ENCODE measurements around the gene EDRF1.

DNA sequence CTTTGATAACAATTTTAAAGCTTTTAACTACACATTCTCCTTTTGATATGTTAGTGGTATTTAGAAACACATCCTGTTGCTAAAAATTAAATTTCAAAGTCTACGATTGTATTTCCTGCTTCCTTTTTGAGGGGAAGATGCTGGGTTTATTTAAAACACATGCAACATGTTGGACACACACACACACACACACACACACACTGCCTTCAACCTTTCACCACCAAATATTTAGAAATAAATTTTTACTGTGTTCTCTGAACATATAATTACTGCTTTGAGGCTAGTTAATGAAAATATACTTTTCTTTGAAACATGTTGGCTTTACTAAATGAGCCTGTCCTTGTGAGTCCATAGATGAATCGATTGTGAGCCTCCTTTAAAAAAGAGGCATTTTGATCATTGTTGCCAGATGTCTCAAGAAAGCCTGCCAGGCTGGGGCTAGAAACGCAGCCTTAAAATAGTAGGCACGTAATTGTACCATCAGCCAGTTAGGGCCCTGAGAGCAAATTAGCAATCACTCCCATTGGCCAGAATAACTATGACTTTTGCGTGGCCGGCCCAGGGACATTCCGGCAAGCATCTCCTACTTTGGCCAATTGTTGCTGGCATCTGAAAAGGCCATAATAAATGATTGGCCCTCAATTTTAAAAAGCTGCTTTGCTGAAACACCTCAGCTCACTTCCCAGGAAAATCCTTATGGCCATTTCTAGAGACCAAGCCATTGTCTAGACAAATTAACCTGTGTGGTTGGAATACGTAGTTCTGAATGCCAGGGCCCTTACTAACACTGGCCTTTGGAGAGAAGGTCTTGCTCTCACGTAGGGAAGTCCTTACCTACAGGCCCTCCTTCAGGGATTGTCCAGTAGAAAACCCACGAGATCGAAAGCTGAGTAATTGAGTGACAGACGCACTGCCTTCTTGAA lies 26.6 kb upstream of the EDRF1 start:
- TF ChIP-seq, protein P1, sequence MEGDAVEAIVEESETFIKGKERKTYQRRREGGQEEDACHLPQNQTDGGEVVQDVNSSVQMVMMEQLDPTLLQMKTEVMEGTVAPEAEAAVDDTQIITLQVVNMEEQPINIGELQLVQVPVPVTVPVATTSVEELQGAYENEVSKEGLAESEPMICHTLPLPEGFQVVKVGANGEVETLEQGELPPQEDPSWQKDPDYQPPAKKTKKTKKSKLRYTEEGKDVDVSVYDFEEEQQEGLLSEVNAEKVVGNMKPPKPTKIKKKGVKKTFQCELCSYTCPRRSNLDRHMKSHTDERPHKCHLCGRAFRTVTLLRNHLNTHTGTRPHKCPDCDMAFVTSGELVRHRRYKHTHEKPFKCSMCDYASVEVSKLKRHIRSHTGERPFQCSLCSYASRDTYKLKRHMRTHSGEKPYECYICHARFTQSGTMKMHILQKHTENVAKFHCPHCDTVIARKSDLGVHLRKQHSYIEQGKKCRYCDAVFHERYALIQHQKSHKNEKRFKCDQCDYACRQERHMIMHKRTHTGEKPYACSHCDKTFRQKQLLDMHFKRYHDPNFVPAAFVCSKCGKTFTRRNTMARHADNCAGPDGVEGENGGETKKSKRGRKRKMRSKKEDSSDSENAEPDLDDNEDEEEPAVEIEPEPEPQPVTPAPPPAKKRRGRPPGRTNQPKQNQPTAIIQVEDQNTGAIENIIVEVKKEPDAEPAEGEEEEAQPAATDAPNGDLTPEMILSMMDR (IDR thresholded peaks at IDR 0.05): no peak
- TF ChIP-seq POLR2A (IDR thresholded peaks at IDR 0.05): no peak

All from esophagus squamous epithelium (tissue), 4 donors.